ENCODE measurements around the gene SRGAP2C.
"Not testable (repeated sequence)": the region's sequence is repeated elsewhere in the genome, so short reads cannot be mapped to it uniquely, and the experiment has no call there.

The SRGAP2C gene

GRCh38 chr1:121283587-121284180, 98.9 kb downstream of the SRGAP2C start:
- not testable (repeated sequence) for DNase-seq

- not testable (repeated sequence) for DNase-seq
Observed at GRCh38 chr1:121292590-121292989, 107.8 kb downstream of the SRGAP2C start.

GRCh38 chr1:121293263-121294204, 108.8 kb downstream of the SRGAP2C start:
- not testable (repeated sequence) for DNase-seq

DNA sequence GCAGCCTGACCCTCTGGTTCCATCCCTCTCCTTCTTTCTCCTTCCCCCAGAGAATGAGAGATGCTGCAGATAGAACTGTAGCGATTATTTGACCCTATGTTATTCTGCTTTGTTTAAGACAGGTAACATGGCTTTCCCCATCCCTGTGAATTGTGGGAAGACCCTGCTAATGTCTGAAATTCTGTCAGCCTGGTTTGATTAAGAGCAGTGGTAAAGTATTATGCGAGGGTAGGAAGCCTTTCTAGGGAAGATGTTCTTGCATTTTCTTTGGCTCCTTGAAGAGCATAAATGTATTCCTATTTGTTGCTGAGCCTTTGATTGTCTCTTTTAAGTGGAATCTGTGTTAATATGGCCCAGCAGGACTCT, 109.4 kb downstream of the SRGAP2C start:
- DNase-seq, result not testable (repeated sequence)

DNA sequence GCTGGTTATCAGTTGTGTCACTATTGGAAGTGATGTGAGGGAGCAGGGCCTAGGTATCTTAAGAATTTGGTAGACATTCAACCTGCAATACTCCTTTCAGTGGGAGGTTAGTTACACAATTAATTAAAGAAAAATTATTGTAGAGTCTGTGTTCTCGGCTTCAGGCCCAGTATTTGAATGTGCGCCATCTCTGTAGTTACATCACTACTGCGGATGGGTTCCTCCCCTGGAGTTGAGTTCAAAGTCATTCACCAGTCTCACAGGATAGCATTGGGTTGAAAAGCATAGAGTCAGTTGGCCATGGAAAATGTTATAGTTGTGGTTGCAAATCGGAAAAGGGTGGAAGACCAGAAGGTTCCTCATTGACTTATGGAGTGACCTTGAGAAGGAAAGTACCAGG, 111.8 kb downstream of the SRGAP2C start:
- DNase-seq, result not testable (repeated sequence)

DNA sequence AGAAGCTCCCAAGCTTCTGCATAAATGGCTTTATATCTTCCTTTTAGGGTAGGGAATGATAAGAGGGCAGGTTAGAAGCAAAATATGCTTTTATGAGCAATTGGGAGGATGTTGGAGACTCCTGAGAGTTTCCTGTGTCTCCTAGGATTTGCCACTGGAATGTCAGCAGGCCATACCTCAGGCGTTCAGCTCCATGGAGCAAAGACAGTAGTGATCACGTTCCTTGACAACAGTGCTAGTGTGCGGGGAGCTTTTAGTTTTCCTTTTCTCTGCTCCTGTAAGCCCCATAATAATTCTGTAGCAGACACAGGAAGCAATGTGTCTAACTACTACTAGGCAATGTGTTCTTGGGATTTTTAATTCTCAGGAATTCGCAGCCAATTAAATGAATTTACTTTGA, 113.8 kb downstream of the SRGAP2C start:
- not testable (repeated sequence) for DNase-seq

- DNase-seq, result not testable (repeated sequence)
Observed at GRCh38 chr1:121299514-121300149, 114.9 kb downstream of the SRGAP2C start.

- DNase-seq, result not testable (repeated sequence)
Observed at GRCh38 chr1:121301876-121302275, 117.1 kb downstream of the SRGAP2C start.

- not testable (repeated sequence) for DNase-seq
Observed at GRCh38 chr1:121307759-121308158, 123.0 kb downstream of the SRGAP2C start.

DNA sequence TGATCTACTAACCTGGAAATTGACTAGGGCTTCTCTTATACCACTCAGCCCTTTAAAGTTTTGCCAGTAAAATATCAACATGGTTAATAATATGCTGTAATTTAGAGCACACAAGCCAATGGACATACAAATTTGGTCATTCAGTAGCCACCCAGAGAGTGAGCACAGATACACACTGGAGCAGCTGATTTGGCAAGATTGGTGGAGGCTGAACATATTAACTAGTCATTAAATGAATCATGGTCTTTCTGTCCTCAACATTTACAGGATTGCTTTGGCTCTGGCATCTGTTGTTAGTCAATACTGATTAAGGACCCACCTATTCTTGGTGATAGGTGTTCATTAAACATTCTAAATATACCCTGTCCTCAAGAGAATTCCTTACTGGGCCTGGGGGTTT, 130.7 kb downstream of the SRGAP2C start:
- DNase-seq, result not testable (repeated sequence)

DNA sequence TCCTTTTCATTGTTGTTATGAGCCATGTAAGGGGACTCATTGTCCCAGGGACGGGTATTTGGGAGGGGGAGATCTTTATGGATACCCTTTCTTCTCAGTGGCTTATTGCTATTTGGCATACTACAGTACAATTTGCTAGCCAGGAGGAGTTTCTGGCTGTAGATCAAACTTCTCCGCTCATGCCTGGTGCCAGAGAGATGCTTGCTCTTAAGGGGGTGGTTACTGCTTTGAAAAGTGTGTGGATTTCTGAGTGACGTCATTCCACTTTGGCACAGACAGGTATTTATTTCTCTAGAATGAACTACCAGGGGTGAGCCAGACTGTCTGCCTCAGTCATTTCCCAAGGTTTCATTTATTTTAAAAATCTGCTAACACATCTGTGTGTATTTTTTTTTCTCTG, 131.3 kb downstream of the SRGAP2C start:
- not testable (repeated sequence) for DNase-seq

DNA sequence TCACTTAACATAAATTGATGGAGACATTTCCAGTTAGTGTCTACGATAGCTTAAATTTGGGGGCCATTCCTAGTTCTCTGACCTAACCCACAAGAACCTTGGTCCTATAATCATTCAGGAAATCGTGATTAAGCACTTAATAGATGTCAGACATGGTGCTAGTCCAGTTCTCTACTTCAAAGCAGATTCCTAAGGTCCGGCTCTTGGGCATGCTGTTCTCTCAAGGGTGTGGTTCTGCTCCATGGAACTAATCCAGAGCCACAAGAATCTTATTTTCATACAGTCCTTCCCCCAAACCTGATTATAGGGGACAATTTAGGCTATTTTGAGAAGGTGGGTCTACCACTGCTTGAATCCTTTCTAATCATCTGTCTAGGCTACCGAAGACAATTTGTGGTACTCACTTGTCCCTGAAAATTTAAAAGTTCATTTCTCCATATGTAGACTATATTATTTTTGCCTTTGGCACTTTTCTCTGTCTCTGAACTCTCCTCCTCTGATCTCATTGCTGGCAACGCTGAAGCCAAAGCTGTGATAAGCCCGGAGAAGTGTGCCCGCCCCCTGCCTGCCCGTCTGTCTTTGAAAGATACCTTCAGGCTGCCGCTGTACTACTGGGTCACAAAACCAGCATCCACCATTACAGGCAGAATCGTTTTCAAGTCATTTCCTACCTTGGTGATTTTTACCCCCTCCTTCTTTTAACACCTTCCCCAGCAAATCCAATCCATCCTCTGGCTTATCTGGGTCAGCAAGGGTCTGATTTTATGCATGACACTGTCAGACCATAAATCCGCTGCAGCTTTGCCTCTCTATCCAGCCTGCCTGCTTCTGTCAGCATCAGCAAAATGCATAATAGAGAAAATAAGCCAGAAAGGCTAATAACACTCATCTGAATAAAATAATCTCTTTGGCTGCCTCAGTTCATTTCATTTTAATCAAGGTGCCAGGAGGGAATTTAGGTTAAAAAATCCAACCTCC, 133.0 kb downstream of the SRGAP2C start:
- not testable (repeated sequence) for DNase-seq

GRCh38 chr1:121318687-121319086, 133.9 kb downstream of the SRGAP2C start:
- not testable (repeated sequence) for DNase-seq

- DNase-seq, result not testable (repeated sequence)
Observed at GRCh38 chr1:121321660-121322059, 136.9 kb downstream of the SRGAP2C start.

GRCh38 chr1:121324726-121325125, 140.0 kb downstream of the SRGAP2C start:
- DNase-seq, result not testable (repeated sequence)

DNA sequence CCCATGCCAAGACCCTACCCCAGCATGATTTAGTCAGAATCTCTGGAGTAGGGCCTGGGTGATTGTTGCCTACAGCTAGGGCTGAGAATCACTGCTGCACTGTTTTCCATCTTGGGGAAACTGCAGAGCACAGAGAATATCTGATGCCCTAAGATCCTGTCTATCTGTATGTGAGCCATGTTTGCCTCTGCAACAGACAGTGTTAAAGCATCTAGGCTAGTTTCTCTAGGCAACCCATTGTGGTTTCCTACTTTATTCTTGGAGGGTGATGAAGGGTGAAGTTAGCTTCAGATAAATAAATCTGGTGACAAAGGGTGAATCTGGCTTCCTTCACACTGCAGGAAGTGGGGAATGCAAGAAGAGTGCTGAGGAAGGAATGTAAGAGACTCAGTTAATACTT, 147.4 kb downstream of the SRGAP2C start:
- DNase-seq, result not testable (repeated sequence)

- not testable (repeated sequence) for DNase-seq
Observed at GRCh38 chr1:121332599-121333562, 148.1 kb downstream of the SRGAP2C start.

GRCh38 chr1:121337958-121338357, 153.2 kb downstream of the SRGAP2C start:
- peak; percentile 3 for DNase-seq

GRCh38 chr1:121339611-121340010, 154.8 kb downstream of the SRGAP2C start:
- DNase-seq, result not testable (repeated sequence)

DNA sequence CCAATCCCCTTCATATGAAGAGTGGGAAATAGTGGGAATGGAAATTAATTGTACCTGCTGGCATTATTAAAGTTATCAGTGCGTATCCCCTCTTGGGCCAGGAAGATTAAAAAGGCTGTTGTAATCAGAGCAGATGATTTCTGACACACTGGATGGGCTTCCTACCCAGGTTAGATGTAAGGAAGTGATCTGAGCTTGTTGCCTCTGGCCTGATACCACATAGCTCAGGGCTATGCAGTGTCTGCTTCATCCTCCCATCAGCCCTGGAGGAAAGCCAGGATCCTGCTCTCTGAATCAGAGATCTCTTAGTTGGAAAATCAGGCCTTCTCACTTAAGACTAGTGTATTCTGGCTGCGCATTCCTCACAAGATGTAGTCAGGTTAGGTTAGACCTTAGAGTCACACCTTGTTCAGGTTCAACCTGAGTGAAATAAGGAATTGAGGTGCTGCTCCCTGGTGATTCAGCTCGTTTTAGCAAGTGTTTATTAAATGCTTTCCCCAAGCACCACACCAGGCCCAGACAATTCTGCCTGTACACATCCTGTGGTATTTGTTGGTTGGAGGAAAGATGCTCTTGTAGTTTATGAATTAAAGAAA, 158.6 kb downstream of the SRGAP2C start:
- not testable (repeated sequence) for DNase-seq

DNA sequence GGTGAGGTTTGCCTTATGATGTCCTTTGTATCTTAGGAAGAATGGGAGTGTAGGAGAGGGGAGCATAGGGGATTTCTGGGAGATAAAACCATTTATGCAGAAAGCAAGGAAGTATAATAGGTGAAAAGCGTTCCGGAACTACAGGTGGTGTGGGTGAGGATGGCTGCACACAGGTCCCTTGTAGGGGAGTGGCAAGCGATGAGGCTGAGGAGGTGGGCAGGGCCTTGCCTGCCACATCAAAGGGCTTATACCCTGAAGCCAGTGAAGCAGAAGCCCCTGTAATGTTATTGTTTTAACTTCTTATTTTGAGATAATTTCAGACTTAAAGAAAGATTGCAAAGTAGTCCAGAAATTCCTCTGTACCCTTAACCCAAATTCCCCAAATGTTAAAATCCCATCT, 159.6 kb downstream of the SRGAP2C start:
- DNase-seq, result not testable (repeated sequence)
